Breast epithelium (tissue), 3 donors: ENCODE data around the gene CHD6.

Experiments
- POLR2A ChIP-seq: fragments of 450-650 bp; IDR thresholded peaks from one replicate; pipeline ENCODE4 v1.6.1; 2016; ENCODE audit warnings: antibody characterized with exemption, mild to moderate bottlenecking, moderate library complexity
- POLR2AphosphoS5 ChIP-seq, 3 donors: sonication (generic); formaldehyde crosslinking; IDR thresholded peaks; one replicate each; pipeline ENCODE4 v1.6.1; 2017; ENCODE audit warnings: antibody characterized with exemption in 3 of 3

DNA sequence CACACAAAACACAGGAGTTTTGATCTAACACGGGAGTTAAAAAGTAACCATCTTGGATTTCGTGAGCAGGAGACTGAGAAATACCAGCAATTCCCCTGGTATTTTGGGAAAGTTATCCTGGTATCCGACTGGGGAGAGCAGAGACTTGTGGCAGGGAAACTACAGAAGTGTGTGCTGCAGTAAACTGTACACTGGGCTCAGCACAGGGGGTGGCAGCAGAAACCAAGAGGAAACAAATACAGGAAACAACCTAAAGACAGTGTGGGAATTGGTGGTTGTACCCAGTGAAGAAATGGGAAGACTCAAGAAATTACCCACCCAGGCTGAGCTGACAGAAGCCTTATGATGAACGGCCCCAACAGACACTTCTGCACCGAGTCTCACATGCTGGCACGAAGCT lies 109.8 kb downstream of the CHD6 start:
- TF ChIP-seq POLR2A (no peak), POLR2AphosphoS5 (IDR thresholded peaks at IDR 0.05) (no peak)
